SH-SY5Y (cell line): ENCODE results near the gene PARP12.

ENCODE experiments used
- GATA2 ChIP-seq: IDR thresholded peaks from 2 replicates; pipeline ENCODE4 v1.6.1; 2011; ENCODE audit warnings: mild to moderate bottlenecking, low read depth, low read length
- GATA3 ChIP-seq: IDR thresholded peaks from 2 replicates; pipeline ENCODE4 v1.6.1; 2011; ENCODE audit warnings: low read depth, mild to moderate bottlenecking, low read length, moderate library complexity

The PARP12 gene

GRCh38 chr7:140017034-140017433, 45.7 kb downstream of the PARP12 start:
- no peak for TF ChIP-seq GATA3
- no peak for TF ChIP-seq GATA2

GRCh38 chr7:140016540-140016939, 46.2 kb downstream of the PARP12 start:
- no peak for TF ChIP-seq GATA3
- no peak for TF ChIP-seq GATA2

GRCh38 chr7:140015471-140015970, 47.2 kb downstream of the PARP12 start:
- TF ChIP-seq GATA2, result no peak
- no peak for TF ChIP-seq GATA3

- TF ChIP-seq GATA2 (no peak), GATA3 (no peak)
Measured at GRCh38 chr7:140014123-140014522, 48.6 kb downstream of the PARP12 start.

GRCh38 chr7:140013676-140014075, 49.1 kb downstream of the PARP12 start:
- no peak for TF ChIP-seq GATA3
- TF ChIP-seq GATA2, result no peak

GRCh38 chr7:140010194-140010895, 52.4 kb downstream of the PARP12 start:
- TF ChIP-seq GATA3 (no peak), GATA2 (peak; percentile 89)

GRCh38 chr7:140009735-140010134, 53.0 kb downstream of the PARP12 start:
- TF ChIP-seq GATA3 (no peak), GATA2 (no peak)

GRCh38 chr7:140008755-140009610, 53.8 kb downstream of the PARP12 start:
- TF ChIP-seq GATA2 (no peak), GATA3 (no peak)

GRCh38 chr7:140007051-140007690, 55.6 kb downstream of the PARP12 start:
- TF ChIP-seq GATA2 (no peak), GATA3 (no peak)

GRCh38 chr7:140006600-140006999, 56.2 kb downstream of the PARP12 start:
- TF ChIP-seq GATA3, result no peak
- no peak for TF ChIP-seq GATA2

- no peak for TF ChIP-seq GATA2
- no peak for TF ChIP-seq GATA3
Measured at GRCh38 chr7:140005754-140006503, 56.8 kb downstream of the PARP12 start.

- TF ChIP-seq GATA3, result no peak
- TF ChIP-seq GATA2, result no peak
Measured at GRCh38 chr7:140005341-140005740, 57.4 kb downstream of the PARP12 start.

- TF ChIP-seq GATA2, result no peak
- TF ChIP-seq GATA3, result no peak
Measured at GRCh38 chr7:140004672-140005071, 58.1 kb downstream of the PARP12 start.
